HG03432 (cell line): ENCODE data around the gene ABCC8.
A peak's percentile ranks its signal among the peaks of the same experiment; 100 is the strongest.

Source experiments
- ATAC-seq: cut with Tn5 transposase; IDR thresholded peaks from one replicate; pipeline ENCODE4 v1.9.1; 2021; ENCODE audit warnings: mild to moderate bottlenecking, moderate library complexity; ENCODE audit not compliant: unreplicated experiment

The ABCC8 gene

DNA sequence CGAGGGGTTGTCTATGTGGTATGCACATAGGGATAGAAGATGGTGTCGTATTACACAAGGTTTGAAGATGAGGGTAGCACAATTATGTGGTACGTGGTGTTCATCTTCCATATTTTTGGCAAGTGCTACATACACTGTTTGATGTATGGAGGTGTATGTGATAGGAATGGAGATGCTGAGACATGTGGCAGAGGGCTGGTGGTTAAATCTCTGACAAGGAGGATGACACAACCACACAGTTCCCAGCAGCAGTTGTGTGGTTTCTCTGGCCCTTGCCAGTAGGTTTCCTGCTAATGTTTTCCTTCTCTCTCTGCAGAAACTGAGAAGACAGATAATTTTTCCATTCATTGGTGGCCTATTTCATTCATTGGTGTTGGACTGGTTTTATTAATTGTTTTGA lies 108.1 kb downstream of the ABCC8 start:
- no peak for ATAC-seq

DNA sequence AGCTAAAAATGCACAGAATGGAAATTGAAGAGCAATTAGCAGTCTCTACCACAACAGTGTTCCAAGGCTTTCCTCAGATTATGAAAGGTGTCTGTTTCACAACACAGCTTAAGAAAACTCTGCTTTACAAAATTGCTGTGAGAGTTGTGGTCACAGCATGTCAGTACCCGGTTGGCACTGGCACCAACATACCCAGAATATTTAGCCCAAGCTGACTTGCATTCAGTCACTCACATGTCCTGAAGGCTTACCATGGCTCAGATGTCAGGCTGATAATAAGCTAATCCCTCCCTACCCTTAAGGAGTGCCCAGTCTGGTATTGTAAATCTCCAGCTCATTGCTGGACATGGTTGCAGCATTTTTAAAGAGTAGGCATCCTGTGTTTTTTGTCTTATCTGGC lies 110.2 kb downstream of the ABCC8 start:
- no peak for ATAC-seq

DNA sequence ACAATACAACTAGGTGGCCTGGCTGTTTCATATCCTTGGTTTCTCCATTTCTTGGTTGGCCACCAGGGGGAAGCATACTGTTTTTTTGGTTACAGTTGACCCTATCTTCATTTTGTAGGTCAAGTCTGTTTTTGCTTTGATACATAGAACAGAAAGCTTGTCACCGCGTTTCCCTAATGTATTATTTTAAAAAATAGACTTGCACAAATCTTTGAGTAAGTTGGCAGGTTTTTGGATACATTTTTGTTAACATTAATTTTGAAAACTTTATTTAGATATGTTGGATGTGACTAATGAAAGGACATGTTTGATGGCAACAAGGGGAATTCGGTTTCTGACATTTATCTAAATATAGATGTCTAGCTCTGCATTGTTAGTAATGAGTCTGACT lies 122.0 kb downstream of the ABCC8 start:
- ATAC-seq = no peak

DNA sequence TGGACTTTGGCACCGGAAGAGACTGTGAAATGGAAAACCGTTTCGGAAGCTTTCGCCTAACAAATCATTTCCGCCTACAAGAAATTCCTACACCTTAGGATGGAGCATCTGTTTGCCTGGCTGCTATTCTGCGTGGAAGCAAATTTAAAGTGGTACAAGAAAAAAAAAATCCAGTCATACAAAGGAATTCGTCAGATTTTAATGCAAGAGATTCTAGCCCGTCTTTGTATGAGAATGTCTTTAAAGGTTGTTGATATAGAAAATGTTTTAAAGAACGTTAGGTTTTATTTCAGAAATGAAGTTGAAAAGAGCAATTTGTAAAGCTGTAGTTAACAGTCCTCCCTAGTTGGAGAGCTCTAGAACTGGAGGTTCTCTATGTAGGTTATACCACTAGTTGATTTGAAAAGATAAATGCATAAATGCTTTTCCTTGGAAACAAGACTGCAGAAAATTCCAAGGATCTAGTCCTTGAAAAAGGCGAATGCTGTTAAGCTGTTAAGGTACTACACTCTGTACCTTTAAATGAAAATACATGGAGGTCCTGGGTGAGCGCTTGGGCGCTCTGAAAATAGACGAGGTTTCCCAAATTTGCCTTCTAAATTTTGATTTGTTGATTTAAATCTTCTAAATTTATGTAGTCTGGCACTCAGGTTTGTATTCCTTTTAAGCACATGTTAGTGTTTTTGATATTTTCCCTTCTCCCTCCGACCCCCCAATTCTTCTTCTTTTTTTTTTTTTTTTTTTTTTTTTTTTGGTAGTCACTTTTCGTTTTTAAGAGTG lies 122.6 kb downstream of the ABCC8 start:
- no peak for ATAC-seq

DNA sequence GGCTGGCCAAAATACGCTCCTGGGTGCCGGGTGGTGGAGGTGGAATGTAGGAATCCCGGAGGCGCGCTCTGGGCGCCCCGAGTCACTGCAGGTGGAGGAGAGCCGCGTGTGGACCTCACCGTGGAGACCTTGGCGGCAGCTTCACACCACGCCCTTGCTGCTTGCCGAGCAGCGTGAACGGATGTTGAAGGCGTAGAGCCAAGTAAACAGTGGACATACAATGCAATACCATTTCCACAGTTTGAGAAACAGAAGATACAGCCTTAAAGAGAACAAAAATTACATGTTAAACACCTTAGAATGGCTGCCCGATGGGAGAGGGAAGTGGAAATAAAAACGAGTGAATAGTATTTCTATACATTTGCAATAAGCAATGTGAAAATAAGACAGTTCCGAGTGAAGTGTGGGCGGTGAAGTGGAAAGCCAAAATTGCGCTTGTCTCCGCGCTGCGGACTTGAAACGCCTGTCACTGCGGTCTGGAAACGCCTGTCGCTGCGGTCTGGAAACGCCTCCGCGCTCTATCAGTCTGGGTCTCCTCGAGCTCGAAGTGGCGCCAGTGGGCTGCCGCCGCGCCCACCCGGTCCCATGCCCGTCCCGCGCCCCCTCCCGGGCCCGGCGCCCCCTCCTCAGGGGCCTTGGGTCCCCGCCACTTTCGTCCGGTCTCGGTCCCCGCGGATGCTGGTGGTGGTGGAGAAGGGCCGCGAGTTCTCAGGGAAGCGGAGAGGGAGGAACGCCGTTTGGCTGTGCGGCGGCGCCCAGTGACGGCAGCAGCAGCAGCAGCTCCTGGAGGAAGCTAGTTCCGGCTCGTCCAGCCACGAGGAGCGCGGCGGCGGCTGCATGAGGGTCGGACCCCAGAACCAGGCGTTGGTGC lies 123.5 kb downstream of the ABCC8 start:
- ATAC-seq = peak; percentile 41

DNA sequence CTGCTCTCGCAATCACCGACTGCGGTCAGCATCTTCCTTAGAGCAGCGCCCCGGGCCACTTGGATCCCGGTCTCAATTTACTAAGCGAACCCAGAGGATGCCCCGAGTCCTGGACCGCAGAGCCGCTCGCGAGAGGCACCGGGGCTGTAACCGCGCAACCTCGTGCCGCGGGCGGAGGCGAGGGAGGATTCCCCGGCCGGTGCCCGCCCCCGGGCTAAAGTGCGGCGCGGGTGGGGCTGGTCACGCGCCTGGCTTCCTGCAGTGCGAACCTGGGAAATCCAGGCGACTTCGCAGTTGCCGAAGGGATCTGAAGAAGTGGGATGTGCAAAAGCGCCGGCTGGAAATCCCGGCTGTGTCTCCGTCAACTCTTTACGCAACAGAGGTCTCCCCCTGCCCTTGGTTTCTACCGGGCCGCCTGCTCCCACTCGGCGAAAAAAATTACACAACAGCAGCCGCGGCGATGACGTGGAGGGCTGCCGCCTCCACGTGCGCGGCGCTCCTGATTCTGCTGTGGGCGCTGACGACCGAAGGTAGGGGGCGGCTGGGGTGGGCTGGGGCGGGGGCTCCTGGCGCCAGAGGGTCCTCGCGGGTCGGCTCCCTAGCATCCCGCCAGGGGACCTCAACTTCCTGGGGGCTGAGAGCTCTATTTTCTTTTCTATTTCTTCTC lies 125.0 kb downstream of the ABCC8 start, which contains the start of gene NCR3LG1:
NCR3LG1 (plus strand) TSS at position 291 of the 667 bp plus-strand sequence; CDS start at position 461, 170 bp downstream.
- peak; percentile 40 for ATAC-seq

DNA sequence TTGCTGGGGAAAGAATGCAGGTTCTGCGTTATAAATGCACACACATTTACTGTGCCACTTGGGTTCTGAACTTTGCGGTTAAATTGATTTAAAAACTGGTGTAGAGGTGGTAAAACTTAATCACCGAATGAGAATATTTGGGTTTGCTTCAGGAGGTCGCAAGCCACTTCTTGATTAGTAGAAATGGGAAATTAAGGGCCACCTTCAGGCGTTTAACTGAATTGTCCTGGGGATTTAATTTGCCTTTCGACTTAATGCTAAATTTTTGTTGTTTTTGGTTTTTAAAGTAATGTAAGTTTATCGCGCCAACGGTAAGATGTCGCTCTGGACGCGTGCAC lies 125.5 kb downstream of the ABCC8 start:
- ATAC-seq = no peak

DNA sequence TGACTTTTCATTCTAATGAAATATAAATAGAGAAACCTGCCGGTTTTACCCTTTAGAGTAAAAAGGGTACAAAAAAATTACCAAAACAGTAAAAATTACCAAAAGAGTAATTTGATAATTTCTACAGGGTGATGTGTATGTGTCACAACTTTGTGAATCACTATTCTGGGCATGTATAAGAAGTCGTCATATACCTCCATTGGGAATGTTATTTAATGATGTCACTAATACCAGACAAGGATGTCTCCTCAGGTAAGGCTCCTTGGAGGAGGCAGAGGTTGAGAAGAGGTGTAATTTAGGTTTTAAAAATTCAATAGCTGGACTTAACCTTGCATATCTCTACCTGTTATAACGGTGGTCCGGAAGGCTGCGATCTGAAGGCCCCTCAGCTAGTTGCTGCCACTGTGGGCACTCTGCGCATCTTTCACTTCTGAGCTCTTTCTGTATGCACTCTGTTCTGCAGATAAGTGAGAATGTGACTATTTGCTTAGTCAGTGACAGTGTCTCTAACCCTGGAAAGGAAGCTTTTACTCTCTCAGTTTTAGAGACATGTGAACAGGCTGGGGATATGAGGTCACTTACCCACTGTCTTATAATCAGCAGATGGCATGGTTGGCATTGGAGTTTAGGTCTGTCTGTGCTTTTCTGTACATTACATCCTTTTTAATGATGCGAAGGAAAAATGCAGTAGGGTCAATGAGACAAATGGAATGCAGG lies 126.0 kb downstream of the ABCC8 start:
- no peak for ATAC-seq

DNA sequence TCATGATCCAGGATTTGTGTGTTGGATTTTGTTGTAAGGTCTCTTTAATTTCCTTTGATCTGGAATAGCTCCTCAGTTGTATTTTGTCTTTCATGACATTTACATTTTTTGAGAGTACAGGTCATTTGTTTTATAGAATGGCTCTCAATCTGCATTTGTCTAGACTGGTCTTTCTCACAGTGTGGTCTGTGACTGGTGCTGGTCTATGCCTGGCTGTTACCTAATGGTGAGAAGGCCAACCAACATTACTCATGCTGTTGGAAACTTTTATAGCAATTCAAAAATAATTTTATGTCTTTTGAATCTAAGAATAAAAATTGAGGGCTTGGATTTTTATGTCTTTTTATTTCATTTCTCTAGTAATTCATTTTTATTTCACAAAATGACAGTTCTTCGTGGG lies 129.0 kb downstream of the ABCC8 start:
- no peak for ATAC-seq

DNA sequence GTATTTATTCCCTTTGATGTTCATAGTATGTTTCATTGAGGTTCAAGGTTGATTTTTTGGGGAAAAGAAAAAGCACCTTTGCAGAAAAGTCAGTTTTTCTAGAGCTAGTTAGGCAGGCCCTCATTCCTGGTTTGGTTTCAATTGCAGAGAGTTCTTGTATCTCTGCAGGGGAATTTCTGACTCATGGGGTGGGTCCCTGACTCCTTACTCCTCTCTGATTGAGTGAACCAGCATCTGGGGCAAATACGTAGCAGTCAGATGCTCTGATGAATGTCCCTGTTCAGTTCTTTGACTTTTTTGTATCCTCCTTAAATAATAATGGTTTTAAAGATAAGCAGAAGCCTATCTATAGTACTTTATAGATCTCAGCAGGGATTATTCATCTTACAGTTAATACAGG lies 132.7 kb downstream of the ABCC8 start:
- ATAC-seq = no peak

DNA sequence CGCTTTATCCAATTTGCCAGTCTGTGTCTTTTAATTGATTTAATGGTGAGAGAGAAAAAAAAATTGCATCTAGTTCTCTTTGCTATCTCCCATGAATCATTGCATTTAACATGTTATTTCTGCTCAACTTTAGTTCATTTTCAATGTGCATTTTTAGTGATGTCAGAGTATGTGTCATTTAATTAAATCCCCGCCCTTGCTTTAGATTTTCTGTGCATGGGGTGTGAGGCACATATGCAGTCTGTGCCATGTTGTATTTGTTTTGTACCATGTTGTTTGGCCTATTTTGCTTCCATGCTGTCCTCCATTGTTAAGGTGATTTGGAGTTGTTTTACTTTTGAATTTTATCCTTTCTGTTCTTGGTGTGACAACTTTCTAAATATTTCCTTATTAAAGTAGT lies 133.4 kb downstream of the ABCC8 start:
- ATAC-seq = no peak
